ENCODE data around the gene VWA3B. TPM values are rescaled to one million over a fixed set of nuclear protein-coding genes. Genes with fewer than 3 reads are reported as not detected.

VWA3B gene
- total RNA-seq, 1 experiment from 2014 or later, result not detected

DNA sequence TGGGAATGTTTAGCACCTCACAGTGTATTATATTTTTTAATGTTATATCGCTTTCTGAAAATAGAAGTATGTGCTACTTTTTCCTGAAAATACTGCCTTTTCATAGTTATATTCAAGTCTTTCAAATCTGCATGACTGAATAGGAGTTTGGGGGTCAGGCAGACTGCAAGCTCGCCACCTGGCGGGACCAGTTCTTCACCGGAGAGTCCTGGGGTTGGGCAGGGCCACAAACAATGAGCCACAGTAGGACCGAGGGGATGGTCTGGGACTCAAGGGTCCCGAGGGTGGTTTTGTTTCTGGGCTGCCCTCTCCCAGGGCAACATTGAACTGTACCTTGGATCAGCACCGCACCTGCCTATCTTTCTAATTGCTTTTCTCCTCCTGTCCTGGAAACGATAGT is 70.6 kb downstream of the VWA3B start:
- CTCF ChIA-PET, result no interaction called here
- TF ChIP-seq, protein P1, sequence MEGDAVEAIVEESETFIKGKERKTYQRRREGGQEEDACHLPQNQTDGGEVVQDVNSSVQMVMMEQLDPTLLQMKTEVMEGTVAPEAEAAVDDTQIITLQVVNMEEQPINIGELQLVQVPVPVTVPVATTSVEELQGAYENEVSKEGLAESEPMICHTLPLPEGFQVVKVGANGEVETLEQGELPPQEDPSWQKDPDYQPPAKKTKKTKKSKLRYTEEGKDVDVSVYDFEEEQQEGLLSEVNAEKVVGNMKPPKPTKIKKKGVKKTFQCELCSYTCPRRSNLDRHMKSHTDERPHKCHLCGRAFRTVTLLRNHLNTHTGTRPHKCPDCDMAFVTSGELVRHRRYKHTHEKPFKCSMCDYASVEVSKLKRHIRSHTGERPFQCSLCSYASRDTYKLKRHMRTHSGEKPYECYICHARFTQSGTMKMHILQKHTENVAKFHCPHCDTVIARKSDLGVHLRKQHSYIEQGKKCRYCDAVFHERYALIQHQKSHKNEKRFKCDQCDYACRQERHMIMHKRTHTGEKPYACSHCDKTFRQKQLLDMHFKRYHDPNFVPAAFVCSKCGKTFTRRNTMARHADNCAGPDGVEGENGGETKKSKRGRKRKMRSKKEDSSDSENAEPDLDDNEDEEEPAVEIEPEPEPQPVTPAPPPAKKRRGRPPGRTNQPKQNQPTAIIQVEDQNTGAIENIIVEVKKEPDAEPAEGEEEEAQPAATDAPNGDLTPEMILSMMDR (IDR thresholded peaks at IDR 0.05; ENCODE audit: unreplicated experiment), result no peak
- no peaks in the 10 kb centered on the region for H3K9me3 Mint-ChIP-seq (ENCODE audit: low read depth, unreplicated experiment)
- no peak overlapping the region for H3K27ac Mint-ChIP-seq (ENCODE audit: unreplicated experiment)
- DNase-seq, result peak; percentile 30
- peaks cover 44% of the 10 kb centered on the region for H3K27me3 Mint-ChIP-seq (ENCODE audit: unreplicated experiment)
- BruUV-seq (replicated peaks), result no TSS peak
- H3K36me3 Mint-ChIP-seq (ENCODE audit: insufficient read depth, unreplicated experiment), result no peaks in the 10 kb centered on the region
- intact Hi-C loops (cut with micrococcal nuclease; ENCODE audit: unreplicated experiment), result loop anchor here (10.0 kb wide), 1 partner anchor 353 kb away; no protein-coding TSS in a partner anchor
- no peak overlapping the region for H3K4me3 Mint-ChIP-seq (ENCODE audit: low read depth, unreplicated experiment)
- no peaks in the 10 kb centered on the region for H3K4me1 Mint-ChIP-seq (ENCODE audit: low read depth, unreplicated experiment)

DNA sequence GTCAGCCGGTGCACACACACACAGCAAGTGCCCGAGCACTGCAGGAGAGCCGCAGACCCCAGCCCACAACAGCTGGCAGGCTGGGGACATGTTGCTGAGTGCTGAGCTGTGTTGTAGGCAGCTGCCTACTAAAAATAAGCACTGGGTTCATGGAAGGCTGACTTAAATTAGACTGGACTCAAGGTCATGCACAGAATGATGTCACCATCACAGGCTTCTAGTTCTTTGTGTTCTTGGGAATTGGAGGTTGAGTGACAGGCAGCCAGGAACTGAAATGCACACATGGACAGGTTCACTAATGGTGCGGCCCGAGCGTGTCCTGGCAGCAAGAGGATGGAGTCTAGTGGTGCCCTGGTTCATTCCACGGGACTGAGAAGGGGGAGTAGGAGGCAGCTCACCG is 71.3 kb downstream of the VWA3B start:
- CTCF ChIA-PET, result no interaction called here
- Mint-ChIP-seq H3K4me3 (ENCODE audit: low read depth, unreplicated experiment) (no peak overlapping the region), H3K36me3 (ENCODE audit: insufficient read depth, unreplicated experiment) (no peaks in the 10 kb centered on the region), H3K27ac (ENCODE audit: unreplicated experiment) (no peak overlapping the region), H3K9me3 (ENCODE audit: low read depth, unreplicated experiment) (no peaks in the 10 kb centered on the region), H3K4me1 (ENCODE audit: low read depth, unreplicated experiment) (no peaks in the 10 kb centered on the region), H3K27me3 (ENCODE audit: unreplicated experiment) (peaks cover 49% of the 10 kb centered on the region)
- BruUV-seq (replicated peaks), result no TSS peak
- intact Hi-C loops (cut with micrococcal nuclease; ENCODE audit: unreplicated experiment), result loop anchor here (10.0 kb wide), 1 partner anchor 354 kb away; no protein-coding TSS in a partner anchor
- TF ChIP-seq, protein P1 (IDR thresholded peaks at IDR 0.05; ENCODE audit: unreplicated experiment), result no peak
- DNase-seq, result no peak

DNA sequence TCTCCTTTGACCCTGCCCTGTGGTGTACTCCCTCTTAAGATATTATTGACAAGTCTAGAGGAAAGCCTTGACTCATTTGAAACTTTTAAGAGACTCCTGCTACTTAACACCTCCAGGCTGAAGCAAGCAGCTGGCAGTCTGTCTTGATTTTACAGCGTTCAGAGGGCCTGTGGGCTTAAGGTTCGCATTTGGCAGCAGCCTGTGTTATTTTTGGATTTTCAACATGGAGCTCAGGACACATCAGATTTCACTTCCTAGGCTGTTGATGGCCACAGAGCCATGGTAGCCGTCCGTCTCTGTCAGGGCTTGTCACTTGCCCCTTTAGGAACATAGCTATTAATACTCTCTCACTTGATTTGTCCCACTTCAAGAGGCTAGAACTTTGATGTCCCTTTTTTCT is 73.6 kb downstream of the VWA3B start:
- TF ChIP-seq, protein P1 (IDR thresholded peaks at IDR 0.05; ENCODE audit: unreplicated experiment), result no peak
- no TSS peak for BruUV-seq (replicated peaks)
- intact Hi-C loops (cut with micrococcal nuclease; ENCODE audit: unreplicated experiment), result no loop called here
- Mint-ChIP-seq H3K9me3 (ENCODE audit: low read depth, unreplicated experiment) (no peaks in the 10 kb centered on the region), H3K36me3 (ENCODE audit: insufficient read depth, unreplicated experiment) (no peaks in the 10 kb centered on the region), H3K4me1 (ENCODE audit: low read depth, unreplicated experiment) (no peaks in the 10 kb centered on the region), H3K27me3 (ENCODE audit: unreplicated experiment) (peaks cover 49% of the 10 kb centered on the region), H3K4me3 (ENCODE audit: low read depth, unreplicated experiment) (no peak overlapping the region), H3K27ac (ENCODE audit: unreplicated experiment) (no peak overlapping the region)
- CTCF ChIA-PET, result no interaction called here
- DNase-seq, result no peak

DNA sequence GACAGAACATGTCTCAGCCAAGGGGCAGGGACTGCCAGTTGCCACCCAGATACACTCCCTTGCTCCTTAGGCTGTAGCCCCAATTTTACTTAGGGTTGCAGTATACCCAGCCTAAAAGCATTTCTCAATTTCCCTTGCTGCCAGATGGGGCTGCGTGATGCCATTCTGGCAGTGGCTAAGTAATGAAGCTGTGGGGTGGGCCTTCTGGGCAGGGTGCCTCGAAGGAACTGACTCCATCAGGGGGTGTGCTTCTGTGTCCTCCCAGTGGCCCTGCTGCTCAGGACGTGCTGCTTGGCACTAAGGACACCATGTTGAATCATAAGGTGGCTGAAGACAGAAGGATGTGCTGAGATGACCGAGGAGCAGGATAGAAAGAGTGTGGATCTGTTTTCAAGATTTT is 74.2 kb downstream of the VWA3B start:
- no peak overlapping the region for H3K27ac Mint-ChIP-seq (ENCODE audit: unreplicated experiment)
- no peaks in the 10 kb centered on the region for H3K4me1 Mint-ChIP-seq (ENCODE audit: low read depth, unreplicated experiment)
- CTCF ChIA-PET, result no interaction called here
- no TSS peak for BruUV-seq (replicated peaks)
- H3K4me3 Mint-ChIP-seq (ENCODE audit: low read depth, unreplicated experiment), result no peak overlapping the region
- no peak for DNase-seq
- intact Hi-C loops (cut with micrococcal nuclease; ENCODE audit: unreplicated experiment), result no loop called here
- H3K36me3 Mint-ChIP-seq (ENCODE audit: insufficient read depth, unreplicated experiment), result no peaks in the 10 kb centered on the region
- no peaks in the 10 kb centered on the region for H3K9me3 Mint-ChIP-seq (ENCODE audit: low read depth, unreplicated experiment)
- peaks cover 49% of the 10 kb centered on the region for H3K27me3 Mint-ChIP-seq (ENCODE audit: unreplicated experiment)
- TF ChIP-seq, protein P1 (IDR thresholded peaks at IDR 0.05; ENCODE audit: unreplicated experiment), result no peak
